ENCODE data around the gene FLRT2.

FLRT2 gene

DNA sequence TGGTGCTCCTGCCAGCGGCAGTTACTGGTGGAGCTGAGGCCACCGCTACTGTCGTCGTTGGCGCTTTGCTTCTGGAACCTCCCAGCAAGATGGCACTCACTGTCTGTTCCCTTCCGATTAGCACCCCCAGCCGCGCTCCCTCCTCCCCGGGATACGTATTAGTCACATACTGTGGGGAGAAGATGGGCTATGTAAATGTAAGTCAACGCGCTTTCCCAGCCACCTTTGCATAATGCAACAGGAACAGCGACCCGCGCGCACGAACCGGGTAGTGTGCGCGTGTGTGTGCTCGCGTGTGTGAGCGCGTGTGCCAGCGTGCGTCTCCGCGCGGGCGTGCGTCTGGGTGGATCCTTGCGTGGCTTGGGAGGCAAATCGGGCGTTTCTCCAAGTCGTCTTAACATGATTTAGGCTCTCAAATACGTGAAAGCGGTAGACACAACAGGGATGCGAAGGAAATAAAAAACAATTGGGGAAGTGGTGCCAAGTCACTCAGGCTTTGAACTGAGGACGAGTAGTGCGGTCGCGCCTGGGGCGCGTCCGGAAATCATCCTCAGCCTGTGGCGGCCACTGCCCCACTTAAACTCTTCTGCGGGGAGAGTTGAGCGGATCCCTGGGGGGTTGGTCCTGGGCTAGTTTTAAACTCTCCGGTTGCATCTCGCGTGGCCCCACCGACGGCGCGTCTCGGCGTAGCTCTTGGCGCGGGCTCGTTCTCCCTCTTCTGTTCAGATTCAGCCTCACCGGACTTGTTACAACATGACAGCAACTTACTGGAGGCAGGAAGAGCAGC lies 1.8 kb downstream of the FLRT2 start:
- DNase-seq: no peak

DNA sequence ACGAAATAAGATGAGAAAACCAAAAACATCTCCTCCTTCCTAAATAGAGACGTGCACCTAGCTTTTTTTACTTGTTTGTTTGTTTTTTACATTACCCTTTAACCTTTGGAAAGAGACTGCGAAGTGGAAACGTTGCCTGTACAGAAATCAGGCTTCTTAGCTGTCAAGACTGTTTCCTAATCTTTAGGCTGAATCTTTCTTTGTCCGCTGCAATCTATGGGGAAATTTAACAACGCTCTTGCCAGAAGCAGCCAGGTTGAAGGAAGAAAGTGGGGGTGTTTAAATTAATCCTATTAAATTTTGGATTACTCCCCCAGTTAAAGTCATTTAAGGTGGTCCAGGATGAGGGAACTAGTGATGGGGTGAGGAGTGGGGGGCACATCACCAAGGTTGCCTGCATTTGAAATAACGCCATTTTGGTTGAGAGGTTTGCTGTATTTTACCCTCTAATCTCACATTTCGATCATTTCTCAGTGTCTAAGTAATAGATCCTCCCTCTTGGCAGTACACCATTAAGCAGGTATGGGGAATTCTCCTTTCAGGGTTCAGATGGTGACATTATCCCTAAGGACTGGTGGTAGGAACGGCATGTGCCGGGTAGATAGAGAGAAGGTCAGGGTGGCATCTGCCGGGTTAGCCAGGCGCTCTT lies 2.6 kb downstream of the FLRT2 start:
- no peak for DNase-seq

DNA sequence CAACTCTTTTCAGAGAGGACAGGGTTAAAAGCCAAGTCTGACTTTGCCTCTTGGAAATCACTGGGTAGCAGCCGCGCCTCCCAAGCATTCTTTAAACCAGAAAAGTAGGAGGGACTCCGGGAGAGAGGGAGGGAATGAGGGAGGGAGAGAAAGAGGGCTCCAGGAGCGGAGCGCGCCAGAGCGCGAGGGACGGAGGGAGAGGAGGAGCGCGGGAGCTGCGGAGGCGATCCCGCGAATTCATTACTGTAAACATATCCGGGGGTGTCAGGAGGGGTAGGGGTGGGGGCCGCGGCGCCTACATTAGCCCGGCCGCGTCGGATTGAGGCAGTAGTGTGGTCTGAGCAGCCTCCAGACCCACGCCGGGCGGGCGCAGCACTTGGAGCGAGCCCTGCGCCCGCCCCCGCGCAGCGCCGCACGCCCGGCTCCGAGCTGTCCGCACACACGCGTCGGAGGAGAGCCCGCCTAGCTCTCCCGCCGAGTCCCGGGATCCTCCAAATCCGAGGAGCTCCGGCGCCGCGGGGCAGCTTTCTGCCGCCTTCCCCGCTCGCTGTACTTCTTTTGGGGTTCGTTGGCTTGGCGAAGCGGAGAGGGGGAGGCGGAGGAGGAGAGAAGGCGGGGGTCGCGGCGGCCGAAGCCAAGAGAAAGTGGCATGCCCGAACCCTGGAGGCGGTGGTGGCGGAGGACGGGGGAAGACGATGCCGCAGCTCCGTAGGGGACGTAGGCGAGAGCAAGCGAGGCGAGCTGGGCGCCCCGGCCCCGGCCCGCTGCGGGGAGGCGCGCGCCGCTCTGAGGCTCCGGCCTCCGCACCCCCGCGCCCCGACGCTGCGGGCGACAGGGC lies 3.3 kb downstream of the FLRT2 start:
- peak; percentile 89 for DNase-seq

- DNase-seq: peak; percentile 92
Measured at GRCh38 chr14:85533861-85534291, 3.9 kb downstream of the FLRT2 start.

DNA sequence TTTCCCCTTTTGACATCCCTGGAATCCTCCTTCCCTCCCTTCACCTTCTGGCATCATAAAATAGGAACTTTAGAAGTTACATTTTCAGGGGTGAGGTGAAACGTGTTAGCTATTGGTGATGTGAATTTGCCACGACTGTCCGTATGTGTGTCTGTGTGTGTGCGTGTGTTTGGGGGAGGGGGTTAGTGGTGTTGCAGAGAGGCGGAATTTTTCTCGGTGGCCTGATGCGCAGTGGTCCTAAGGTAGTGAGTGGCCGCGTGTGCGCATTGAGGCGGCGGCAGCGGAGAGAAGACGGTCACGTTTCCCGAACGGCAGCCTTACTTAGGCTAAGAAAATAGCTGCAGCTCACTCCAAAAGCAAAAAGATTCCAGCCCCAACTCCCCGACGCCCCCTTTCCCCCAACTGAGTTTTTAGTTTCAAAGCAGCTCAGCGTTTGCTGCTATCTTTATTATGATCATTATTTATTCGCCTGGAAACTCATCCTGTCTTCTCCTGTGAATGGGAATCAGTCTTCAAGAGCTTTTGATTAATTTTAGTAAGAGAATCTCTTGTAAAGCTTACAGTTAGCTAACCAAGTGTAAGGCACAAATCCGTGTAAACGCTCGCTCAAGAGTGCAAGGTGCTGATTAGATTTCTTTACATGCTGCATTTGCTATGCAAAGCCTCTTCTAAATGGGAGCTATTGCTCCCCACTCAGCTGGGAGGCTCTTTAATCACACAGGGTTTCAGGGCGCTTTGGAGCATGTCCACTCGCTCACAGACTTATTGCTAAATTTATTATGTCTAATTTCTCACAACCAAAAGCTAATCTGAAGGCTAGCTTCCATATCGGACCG lies 4.7 kb downstream of the FLRT2 start:
- peak; percentile 61 for DNase-seq

- no peak for DNase-seq
Measured at GRCh38 chr14:85535321-85535720, 5.4 kb downstream of the FLRT2 start.

GRCh38 chr14:85535991-85536832 lies 6.3 kb downstream of the FLRT2 start:
- DNase-seq: peak; percentile 67

GRCh38 chr14:85536833-85537190 lies 6.9 kb downstream of the FLRT2 start:
- DNase-seq: peak; percentile 69

- DNase-seq: no peak
Measured at GRCh38 chr14:85537526-85537925, 7.6 kb downstream of the FLRT2 start.

- DNase-seq: no peak
Measured at GRCh38 chr14:85538636-85539035, 8.7 kb downstream of the FLRT2 start.

- DNase-seq: no peak
Measured at GRCh38 chr14:85539510-85539909, 9.6 kb downstream of the FLRT2 start.

GRCh38 chr14:85542623-85543022 lies 12.7 kb downstream of the FLRT2 start:
- no peak for DNase-seq

GRCh38 chr14:85545738-85546137 lies 15.8 kb downstream of the FLRT2 start:
- DNase-seq: no peak

- no peak for DNase-seq
Measured at GRCh38 chr14:85546390-85546789, 16.4 kb downstream of the FLRT2 start.

GRCh38 chr14:85549697-85550096 lies 19.8 kb downstream of the FLRT2 start:
- no peak for DNase-seq

GRCh38 chr14:85554106-85554505 lies 24.2 kb downstream of the FLRT2 start:
- no peak for DNase-seq

DNA sequence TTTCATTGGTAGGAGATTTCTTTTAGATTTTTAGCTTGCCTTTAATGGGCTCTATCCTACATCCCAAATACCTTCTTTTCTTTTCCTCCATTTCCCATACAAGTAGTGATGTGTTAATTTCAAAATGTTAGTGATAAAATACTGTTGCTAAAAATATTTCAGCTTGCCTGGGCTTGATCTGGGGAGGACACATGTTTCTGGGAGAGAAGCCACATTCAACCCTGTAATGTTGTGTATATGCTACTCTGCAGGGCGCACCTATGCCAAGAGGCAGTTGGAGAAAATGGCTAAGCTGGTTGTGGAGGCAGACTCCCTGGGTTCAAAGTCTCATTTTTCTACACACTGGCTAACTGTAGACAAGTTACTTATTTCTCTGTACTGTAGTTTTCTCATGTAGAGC lies 26.3 kb downstream of the FLRT2 start:
- no peak for DNase-seq

DNA sequence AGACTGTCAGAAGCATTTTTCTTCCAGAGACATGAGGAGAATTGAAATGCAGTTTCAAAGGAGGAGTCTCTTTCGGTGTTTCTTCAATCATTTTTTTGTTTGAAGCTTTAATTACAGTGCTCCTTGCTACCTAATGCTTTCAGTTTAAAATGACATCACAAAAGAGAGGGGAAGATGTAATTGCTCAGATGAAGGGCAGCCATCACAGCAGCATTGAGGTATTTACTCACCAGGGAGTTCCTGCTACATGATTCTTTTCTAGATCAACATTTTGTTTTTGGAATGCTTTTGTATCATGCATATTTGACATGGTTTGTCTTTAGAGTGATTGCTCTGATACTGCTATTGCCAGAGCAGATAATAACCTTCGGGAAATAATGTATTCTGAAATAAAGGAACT lies 28.6 kb downstream of the FLRT2 start:
- DNase-seq: no peak

- no peak for DNase-seq
Measured at GRCh38 chr14:85562630-85563029, 32.7 kb downstream of the FLRT2 start.

- DNase-seq: no peak
Measured at GRCh38 chr14:85564841-85565527, 35.0 kb downstream of the FLRT2 start.

DNA sequence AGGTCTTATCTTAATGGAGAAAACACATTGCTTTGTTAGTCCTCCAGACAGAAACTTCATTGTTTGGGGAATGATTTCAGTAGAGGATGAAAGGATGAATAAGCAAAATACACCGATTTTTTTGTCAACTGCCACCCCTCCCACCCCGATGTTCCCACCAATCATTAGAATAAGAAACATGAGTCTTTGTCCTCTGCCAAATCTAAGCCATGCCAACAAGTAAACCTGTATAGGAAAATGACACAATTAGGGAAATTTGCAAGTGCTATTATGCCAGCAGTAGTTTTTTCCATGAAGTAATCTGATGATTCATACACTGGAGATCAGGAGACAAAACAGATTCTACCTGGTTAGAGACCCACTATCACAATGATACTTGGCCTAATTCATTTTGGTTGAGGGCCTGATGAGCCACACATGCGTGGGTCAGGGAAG lies 35.9 kb downstream of the FLRT2 start:
- DNase-seq: no peak
